ENCODE data around the gene SLC16A8. TPM values are rescaled to one million over a fixed set of nuclear protein-coding genes. Genes with fewer than 3 reads are reported as not detected.

The SLC16A8 gene
- total RNA-seq, 1 experiment from 2014 or later = 1.1 TPM

GRCh38 chr22:38031491-38031890 lies 52.5 kb downstream of the SLC16A8 start:
- TF ChIP-seq CTCF (conservative IDR thresholded peaks at IDR 0.05) = no peak
- WGBS (ENCODE audit: extremely low coverage, insufficient read length, low lambda C conversion rate) = no CpG with 5 or more reads among the region's 12 CpGs
- no peak overlapping the region for H3K27ac ChIP-seq (ENCODE audit: insufficient read length, low read depth, low read length)

More at GRCh38 chr22:38031491-38031890, 52.5 kb downstream of the SLC16A8 start:
- Histone ChIP-seq H2BK120ac (ENCODE audit: low read depth, low read length, poor library complexity, severe bottlenecking) (no peak overlapping the region), H2BK20ac (ENCODE audit: low read depth, low read length, poor library complexity, severe bottlenecking) (no peak overlapping the region), H3K79me2 (ENCODE audit: insufficient read depth, low read length) (no peaks in the 10 kb centered on the region), H4K20me1 (ENCODE audit: control insufficient read depth, insufficient read depth, insufficient read length) (no peaks in the 10 kb centered on the region), H3K23me2 (ENCODE audit: insufficient read length, low read depth, low read length, poor library complexity, severe bottlenecking) (no peaks in the 10 kb centered on the region), H3K27me3 (ENCODE audit: insufficient read depth, low read length) (no peaks in the 10 kb centered on the region), H3K14ac (ENCODE audit: insufficient read depth, low read length) (no peak overlapping the region), H2AK5ac (ENCODE audit: insufficient read length, low read length) (no peak overlapping the region), H3K9me3 (ENCODE audit: control insufficient read depth, low read depth, low read length) (no peaks in the 10 kb centered on the region), H3K56ac (ENCODE audit: insufficient read length, low read depth, low read length) (no peak overlapping the region), H2BK15ac (ENCODE audit: low read depth, low read length) (no peak overlapping the region), H4K8ac (replicated peaks; ENCODE audit: insufficient read length, low read depth, low read length) (no peak overlapping the region), H3K4me1 (ENCODE audit: insufficient read depth, low read length) (peaks cover 4% of the 10 kb centered on the region; the same call in 1 of the 2 replicates), H4K5ac (ENCODE audit: insufficient read length, low read depth, low read length) (no peak overlapping the region), H3K9ac (ENCODE audit: extremely low read depth, insufficient read length, low read length) (no peak overlapping the region), H2BK5ac (ENCODE audit: insufficient read length, low read length) (no peak overlapping the region), H2AFZ (ENCODE audit: low read length) (no peak overlapping the region), H3K4me2 (ENCODE audit: insufficient read depth, insufficient read length, low read length) (no peak overlapping the region), H3K23ac (ENCODE audit: insufficient read length, low read depth, low read length) (no peak overlapping the region), H4K91ac (ENCODE audit: insufficient read length, low read depth, low read length) (no peak overlapping the region), H3K4ac (ENCODE audit: low read depth, low read length) (no peak overlapping the region), H3K18ac (ENCODE audit: insufficient read length, low read depth, low read length) (no peak overlapping the region), H2BK12ac (ENCODE audit: insufficient read length, low read depth, low read length) (no peak overlapping the region), H3K79me1 (ENCODE audit: insufficient read depth, low read depth, low read length, poor library complexity, severe bottlenecking) (no peaks in the 10 kb centered on the region), H3T11ph (ENCODE audit: low read length) (no peak overlapping the region)
- Mint-ChIP-seq H3K27ac (no peak overlapping the region; a peak in 2 of 7 replicates), H3K4me3 (no peak overlapping the region), H3K36me3 (ENCODE audit: insufficient read depth in 1 of 3, low read depth in 3 of 3) (no peaks in the 10 kb centered on the region), H3K27me3 (ENCODE audit: low read depth) (peaks cover 15% of the 10 kb centered on the region), H3K9me3 (no peaks in the 10 kb centered on the region), H3K4me1 (peaks cover 28 to 42% of the 10 kb centered on the region in 2 experiments)
- no peak for DNase-seq
